Gastrocnemius medialis (tissue), 4 donors: ENCODE measurements around the gene SCAMP3.
"Not testable (repeated sequence)": the region's sequence is repeated elsewhere in the genome, so short reads cannot be mapped to it uniquely, and the experiment has no call there.

Experiments used
- CTCF ChIP-seq, 5 experiments: fragments of 450-650 bp in 3 of 5; fragments of 200-600 bp in 2 of 5; sonication (generic) in 2 of 5; IDR thresholded peaks in 4 of 5; conservative IDR thresholded peaks in 1 of 5; 1 replicate in 4 of 5; 2 replicates in 1 of 5; pipeline ENCODE4 v1.5.1; 2016 to 2019; ENCODE audit warnings: antibody characterized with exemption in 5 of 5, mild to moderate bottlenecking in 3 of 5, moderate library complexity in 3 of 5
- POLR2A ChIP-seq, 2 donors: fragments of 450-650 bp; IDR thresholded peaks; one replicate each; pipeline ENCODE4 v1.6.1; 2017; ENCODE audit warnings: antibody characterized with exemption in 2 of 2, mild to moderate bottlenecking in 2 of 2, moderate library complexity in 2 of 2

GRCh38 chr1:155233502-155233901, 28.7 kb downstream of the SCAMP3 start:
- TF ChIP-seq POLR2A (IDR thresholded peaks at IDR 0.05); CTCF (IDR thresholded peaks at IDR 0.05 in 4 of 5, conservative IDR thresholded peaks at IDR 0.05 in 1 of 5): not testable (repeated sequence)
